GM12801 (cell line): Measurements from ENCODE around the gene GARRE1.

ENCODE experiments used
- CTCF ChIP-seq: IDR thresholded peaks from one replicate; pipeline ENCODE4 v1.5.1; 2011; ENCODE audit warnings: control low read depth; ENCODE audit not compliant: insufficient read length; ENCODE audit errors: extremely low read depth

The GARRE1 gene

GRCh38 chr19:34254046-34254697 lies at the start of gene GARRE1:
Gene GARRE1 (plus strand): TSS chr19:34254554. CDS start chr19:34300474, 45,920 bp downstream.
- no peak for TF ChIP-seq CTCF

- no peak for TF ChIP-seq CTCF
These were observed 46.0 kb upstream of the GARRE1 start for GRCh38 chr19:34208291-34208884.

- TF ChIP-seq CTCF, result no peak
These were observed 44.6 kb upstream of the GARRE1 start for GRCh38 chr19:34209726-34210125.

- no peak for TF ChIP-seq CTCF
These were observed 41.1 kb upstream of the GARRE1 start for GRCh38 chr19:34213283-34213682.

GRCh38 chr19:34214040-34214439 lies 40.3 kb upstream of the GARRE1 start:
- TF ChIP-seq CTCF, result no peak

- TF ChIP-seq CTCF, result no peak
These were observed 39.2 kb upstream of the GARRE1 start for GRCh38 chr19:34215006-34215665.

- no peak for TF ChIP-seq CTCF
These were observed 38.7 kb upstream of the GARRE1 start for GRCh38 chr19:34215666-34216038.
